K562 (cell line): ENCODE results near the gene CHIC2.
"Not testable (repeated sequence)": the region's sequence is repeated elsewhere in the genome, so short reads cannot be mapped to it uniquely, and the experiment has no call there.

ENCODE experiments used
- KDM1A ChIP-seq, 2 experiments: fragments of 450-650 bp; IDR thresholded peaks; 2 replicates each; pipeline ENCODE4 v1.6.1; 2016; ENCODE audit warnings: mild to moderate bottlenecking in 2 of 2
- ZBTB7A ChIP-seq: IDR thresholded peaks from 2 replicates; pipeline ENCODE4 v1.6.1; 2011; ENCODE audit warnings: low read depth, mild to moderate bottlenecking, low read length, moderate library complexity, borderline replicate concordance; ENCODE audit not compliant: control insufficient read depth
- TF ChIP-seq, protein P1 (sequence below), 3 experiments: IDR thresholded peaks in 2 of 3; conservative IDR thresholded peaks in 1 of 3; 2 replicates each; pipeline ENCODE4 v1.5.1; 2011 to 2012; ENCODE audit warnings: low read length in 3 of 3, mild to moderate bottlenecking in 3 of 3, control low read depth in 2 of 3, improper control_type of control experiment in 1 of 3, inconsistent platforms in 1 of 3, low read depth in 1 of 3, mixed read lengths in 1 of 3, moderate library complexity in 1 of 3; ENCODE audit not compliant: insufficient read depth in 2 of 3
- TF ChIP-seq, protein P2 (sequence below): sonication (generic); formaldehyde crosslinking; IDR thresholded peaks from 2 replicates; pipeline ENCODE4 v1.8.1; 2023; ENCODE audit warnings: mild to moderate bottlenecking, missing genetic modification reagents

DNA sequence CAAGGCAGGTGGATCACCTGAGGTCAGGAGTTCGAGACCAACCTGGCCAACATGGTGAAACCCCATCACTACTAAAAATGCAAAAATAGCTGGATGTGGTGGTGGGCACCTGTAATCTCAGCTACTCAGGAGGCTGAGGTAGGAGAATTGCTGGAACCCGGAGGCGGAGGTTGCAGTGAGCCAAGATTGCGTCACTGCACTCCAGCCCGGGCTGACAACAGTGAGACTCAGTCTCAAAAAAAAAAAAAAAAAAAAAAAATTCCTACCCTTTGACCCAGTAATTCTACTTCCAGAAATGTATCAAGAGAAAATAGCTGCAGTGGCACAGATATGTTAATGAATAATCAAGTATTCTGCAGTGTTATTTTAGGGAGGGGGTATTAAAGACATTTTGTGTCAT lies 11.1 kb downstream of the CHIC2 start:
- not testable (repeated sequence) for TF ChIP-seq ZBTB7A; KDM1A (IDR thresholded peaks at IDR 0.05)
- TF ChIP-seq, protein P1, sequence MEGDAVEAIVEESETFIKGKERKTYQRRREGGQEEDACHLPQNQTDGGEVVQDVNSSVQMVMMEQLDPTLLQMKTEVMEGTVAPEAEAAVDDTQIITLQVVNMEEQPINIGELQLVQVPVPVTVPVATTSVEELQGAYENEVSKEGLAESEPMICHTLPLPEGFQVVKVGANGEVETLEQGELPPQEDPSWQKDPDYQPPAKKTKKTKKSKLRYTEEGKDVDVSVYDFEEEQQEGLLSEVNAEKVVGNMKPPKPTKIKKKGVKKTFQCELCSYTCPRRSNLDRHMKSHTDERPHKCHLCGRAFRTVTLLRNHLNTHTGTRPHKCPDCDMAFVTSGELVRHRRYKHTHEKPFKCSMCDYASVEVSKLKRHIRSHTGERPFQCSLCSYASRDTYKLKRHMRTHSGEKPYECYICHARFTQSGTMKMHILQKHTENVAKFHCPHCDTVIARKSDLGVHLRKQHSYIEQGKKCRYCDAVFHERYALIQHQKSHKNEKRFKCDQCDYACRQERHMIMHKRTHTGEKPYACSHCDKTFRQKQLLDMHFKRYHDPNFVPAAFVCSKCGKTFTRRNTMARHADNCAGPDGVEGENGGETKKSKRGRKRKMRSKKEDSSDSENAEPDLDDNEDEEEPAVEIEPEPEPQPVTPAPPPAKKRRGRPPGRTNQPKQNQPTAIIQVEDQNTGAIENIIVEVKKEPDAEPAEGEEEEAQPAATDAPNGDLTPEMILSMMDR (IDR thresholded peaks at IDR 0.05 in 2 of 3, conservative IDR thresholded peaks at IDR 0.05 in 1 of 3; ENCODE audit: insufficient read depth in 2 of 3, low read depth in 1 of 3, low read length in 3 of 3) = not testable (repeated sequence)
- TF ChIP-seq, protein P2, sequence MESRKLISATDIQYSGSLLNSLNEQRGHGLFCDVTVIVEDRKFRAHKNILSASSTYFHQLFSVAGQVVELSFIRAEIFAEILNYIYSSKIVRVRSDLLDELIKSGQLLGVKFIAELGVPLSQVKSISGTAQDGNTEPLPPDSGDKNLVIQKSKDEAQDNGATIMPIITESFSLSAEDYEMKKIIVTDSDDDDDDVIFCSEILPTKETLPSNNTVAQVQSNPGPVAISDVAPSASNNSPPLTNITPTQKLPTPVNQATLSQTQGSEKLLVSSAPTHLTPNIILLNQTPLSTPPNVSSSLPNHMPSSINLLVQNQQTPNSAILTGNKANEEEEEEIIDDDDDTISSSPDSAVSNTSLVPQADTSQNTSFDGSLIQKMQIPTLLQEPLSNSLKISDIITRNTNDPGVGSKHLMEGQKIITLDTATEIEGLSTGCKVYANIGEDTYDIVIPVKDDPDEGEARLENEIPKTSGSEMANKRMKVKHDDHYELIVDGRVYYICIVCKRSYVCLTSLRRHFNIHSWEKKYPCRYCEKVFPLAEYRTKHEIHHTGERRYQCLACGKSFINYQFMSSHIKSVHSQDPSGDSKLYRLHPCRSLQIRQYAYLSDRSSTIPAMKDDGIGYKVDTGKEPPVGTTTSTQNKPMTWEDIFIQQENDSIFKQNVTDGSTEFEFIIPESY (CRISPR knock-in tag) = not testable (repeated sequence)
